NK-92 treated with Interleukin-12 subunit alpha and Interleukin-12 subunit beta, amount 100 ng/mL, for 24 hours (cell line): ENCODE results near the gene COL23A1.

Experiments
- DNase-seq: peaks from one replicate; lab custom pipeline; 2025; lab: John Stamatoyannopoulos, UW

COL23A1 gene

DNA sequence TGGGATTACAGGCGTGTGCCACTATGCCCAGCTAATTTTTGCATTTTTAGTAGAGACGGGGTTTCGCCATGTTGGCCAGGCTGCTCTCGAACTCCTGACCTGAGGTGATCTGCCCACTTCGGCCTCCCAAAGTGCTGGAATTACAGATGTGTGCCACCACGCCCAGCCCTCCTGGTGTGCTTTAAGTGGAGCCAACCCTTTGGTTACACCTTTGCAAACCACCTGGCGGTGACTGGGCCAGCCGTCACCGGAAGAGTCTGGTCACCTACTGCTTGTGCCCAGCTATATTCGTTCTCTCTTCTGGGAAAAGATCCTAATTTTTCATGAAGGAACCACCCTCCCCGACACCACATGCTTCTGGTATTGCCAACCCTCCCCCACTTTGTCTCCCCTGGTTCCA lies 35.9 kb downstream of the COL23A1 start:
- no peak for DNase-seq

DNA sequence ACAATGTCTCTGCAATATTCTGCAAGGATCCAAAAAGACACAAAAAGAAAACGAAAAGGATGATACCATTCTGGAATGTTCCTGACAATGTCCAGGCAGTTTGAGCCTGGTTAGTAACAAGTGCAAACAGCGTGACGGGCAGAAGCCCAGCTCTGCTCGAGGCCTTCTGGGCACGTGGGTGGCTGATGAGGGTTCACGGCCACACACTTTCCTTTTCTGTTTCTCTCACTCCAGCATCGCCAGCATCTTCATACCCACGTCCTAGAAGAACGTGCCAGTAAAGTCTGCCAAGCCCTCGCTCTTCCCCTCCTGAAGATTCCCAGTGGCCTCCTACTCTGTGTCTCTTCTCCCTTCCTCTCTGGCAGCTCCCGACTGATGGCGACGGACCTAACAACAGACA lies 36.7 kb downstream of the COL23A1 start:
- DNase-seq, result no peak

DNA sequence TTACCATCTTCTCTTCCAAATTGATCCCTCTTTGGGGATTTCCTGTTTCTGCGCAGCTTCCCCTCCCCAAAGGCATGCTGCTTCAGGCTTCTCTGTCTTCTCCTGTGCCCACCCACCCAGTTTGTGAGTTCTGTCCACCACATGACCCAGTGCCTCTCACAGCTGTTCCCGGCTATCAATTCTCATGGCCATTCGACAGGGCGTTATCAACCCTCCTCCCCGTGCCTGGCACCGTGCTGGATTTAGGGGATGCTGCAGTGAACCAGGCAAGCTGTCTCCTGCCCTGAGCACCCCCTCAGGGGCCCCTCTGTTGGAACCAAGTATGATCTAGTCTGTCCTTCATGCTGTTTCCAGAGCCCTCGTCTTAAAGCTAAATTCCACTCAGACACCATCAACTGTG lies 38.7 kb downstream of the COL23A1 start:
- no peak for DNase-seq

DNA sequence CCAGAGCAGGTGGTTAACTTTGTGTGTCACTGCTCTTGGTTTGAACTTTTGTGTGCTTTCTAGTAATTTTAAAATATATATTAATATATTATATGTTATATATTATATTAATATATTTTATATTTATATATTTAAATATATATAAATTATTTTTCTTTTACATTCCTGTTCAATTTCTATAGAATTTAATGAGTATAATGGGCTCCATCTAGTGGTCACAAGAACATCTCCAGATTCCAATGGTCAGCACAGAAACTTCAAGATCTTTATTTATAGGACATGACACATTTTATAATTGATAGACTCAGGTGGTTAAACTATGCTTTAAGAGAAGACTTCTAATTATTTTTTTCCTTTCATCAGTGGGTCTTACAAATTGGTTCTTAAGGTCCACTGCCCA lies 39.1 kb downstream of the COL23A1 start:
- DNase-seq, result no peak

DNA sequence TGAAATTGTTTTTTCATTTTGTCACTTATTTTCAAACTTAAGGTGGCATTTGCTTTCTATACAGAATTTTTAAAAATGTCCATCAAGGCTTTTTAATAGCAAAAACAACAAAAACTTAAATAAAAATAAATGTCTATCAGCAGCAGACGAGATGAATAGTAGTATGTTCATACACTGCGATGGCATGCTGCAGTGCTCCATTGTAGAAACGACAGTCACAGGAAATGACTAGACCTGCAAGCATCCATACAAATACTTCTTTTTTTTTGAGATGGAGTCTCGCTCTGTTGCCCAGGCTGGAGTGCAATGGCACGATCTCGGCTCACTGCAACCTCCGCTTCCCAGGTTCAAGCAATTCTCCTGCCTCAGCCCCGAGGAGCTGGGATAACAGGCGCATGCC lies 41.4 kb downstream of the COL23A1 start:
- no peak for DNase-seq

DNA sequence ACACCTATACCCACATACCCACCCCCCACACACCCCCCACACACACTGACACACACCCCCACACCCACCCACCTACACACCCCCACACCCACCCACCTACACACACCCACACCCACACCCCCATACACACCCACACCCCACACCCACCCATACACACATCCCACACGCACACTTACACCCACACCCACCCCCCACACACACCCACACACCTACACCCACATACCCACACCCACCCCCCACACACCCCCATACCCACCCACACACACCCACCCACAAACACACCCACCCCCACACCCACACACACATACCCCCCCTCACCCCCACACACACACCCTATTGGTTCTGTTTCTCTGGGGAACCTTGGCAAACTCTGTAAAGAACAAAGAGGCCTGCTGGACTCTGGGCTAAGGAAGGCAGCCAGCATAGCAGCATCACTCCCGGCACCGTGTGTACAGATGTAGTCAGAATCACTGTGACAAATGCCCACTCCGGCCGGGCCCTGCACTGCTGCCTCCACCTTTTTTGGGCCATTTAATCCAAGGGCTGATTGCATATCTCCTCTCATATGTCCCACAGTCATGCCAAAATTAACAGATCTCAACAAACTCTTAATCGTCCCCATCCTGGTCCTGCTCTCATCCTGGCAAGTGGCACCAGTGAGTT lies 42.3 kb downstream of the COL23A1 start:
- no peak for DNase-seq

DNA sequence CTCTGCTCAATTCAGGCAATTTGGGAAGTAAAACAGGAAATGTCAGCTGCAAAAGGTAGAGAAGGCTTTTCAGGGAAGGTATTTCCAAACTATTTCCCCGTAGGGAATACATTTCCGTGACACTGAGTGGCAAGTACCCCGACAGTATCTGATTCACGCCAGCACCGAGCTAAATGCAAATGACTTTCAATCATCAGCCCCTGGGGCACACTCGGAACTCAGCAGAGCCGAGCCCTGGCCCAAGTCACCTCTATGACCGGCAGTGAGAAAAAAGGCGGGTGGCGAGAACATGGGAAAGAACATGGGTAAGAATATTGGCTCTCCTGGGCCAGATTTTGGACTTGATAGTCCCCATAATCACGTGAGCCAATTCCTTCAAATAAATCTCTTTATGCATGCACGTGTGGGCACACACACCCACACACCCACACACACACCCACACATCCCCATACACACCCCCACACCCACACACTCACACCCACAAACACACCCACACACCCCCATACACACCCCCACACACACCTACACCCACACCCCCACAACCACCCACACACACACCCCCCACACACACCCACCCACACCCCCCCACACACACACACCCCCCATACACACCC lies 43.0 kb downstream of the COL23A1 start:
- DNase-seq, result no peak

DNA sequence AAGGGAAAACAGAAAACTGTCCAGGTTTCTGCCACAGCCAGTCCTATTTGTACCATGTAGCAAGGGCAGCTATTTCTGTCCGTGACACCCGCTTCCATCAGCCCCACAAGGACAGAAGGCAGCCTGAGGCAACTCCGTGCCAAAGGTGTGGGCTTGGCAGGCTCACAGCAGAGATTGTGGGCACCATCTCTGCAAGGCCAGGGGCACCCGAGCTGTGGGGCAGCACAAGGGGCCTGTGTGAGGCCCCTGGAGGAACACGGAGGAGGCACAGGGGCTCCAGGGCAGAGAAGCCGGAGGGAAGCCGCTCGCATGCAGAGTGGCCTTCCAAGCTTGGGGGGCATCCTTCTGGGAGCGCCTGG lies 43.5 kb downstream of the COL23A1 start:
- no peak for DNase-seq

DNA sequence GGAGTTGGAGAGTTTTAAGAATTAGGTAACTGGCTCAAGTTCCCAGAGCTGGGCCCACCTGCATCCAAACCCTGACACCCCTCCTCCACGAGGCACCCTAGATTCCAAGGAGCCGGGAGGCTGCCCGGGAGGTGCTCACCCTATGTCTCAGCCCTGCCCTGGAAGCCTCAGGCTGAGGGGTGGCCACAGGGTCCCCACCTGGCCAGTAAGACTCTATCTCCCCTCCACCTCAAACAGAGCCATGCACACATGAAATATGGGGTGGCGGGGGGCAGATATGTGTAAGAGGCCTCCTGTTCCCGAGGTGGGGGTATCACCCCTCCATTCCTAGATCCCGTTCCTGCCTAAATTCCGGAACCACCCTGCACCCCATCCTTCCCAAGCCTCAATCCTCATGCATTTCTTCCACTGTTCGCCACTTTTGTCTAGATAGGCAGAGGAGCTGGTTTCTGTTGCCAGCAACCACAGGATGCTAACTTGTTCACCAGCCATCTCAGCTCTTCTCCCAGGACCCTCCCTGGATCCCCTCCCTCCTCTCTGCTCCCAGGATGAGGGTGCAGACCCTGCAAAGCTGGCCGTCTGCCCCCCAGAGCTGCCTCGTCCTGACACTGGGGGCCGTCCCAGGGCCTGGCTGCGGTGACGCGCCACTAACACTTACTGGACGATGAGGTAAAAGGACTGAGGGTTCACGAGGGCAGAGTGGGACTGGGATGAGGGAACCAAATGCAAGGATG lies 44.1 kb downstream of the COL23A1 start:
- DNase-seq, result no peak

DNA sequence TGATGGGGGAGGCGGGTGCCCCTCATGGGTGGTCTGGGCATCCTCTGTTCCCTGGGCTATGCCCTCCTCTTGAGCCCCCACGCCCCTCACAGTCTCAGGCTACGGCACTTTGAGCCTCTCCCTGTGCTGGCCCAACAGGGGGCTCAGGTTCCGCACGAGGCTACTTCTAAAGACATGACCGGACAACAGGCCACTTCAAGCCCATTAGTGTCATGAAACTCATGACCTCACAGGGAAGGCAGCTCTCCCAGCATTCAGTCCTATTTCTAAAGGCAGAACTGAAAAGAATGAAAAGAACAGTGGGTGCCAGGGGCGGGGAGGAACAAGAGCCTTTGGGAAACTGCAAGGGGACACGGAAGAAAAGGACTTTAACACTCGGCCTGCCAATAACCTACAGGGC lies 45.0 kb downstream of the COL23A1 start:
- DNase-seq, result no peak

DNA sequence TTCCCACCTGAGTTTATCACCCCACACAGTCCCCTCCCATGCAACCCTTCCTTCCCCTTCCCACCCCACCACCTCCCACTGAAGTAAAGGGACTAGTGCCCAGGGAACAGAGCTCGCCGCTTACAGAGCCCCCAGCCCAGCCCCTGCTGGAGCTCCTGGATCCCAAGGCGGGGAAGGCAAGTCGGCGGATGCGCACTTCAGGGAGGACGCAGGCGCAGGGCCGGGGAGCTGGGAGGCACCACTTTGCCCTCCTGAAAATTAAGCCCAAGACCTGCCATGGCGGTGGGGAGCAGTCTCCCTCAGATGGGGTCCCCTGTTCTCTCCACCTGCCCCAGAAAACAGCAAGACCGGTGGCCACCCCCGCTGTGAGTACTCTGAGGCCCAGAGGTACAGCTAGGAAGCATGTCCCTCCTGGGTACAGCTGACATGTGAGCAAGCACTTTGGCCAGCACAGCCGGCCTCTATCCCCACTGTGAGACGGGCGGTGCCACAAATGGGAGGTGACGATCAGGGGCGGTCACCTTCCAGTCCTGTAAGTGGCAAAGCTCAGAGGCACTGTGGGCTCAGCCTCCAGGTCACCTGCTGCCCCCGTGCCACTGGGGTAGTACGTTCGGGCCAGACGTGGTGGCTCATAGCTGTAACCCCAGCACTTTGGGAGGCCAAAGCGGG lies 45.9 kb downstream of the COL23A1 start:
- DNase-seq, result no peak

DNA sequence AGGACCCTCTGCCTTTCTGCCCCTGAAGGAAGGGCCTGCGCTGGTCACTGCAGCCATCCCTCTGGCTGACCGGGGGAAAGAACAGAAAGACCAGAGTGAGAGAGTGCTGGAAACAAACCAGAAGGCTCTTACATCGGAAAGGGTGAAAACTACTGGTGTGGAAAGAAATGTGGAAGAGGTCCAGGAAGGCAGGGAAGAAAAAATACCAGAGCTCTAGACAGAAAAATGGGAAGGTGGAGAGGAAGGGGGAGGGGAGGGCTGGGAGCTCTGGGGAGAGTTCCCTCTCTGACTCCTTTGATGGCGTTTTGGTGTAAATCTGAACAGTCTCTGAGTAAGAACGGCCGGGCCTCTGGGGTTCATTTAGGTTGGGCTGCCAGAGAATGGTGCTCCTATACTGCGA lies 47.7 kb downstream of the COL23A1 start:
- no peak for DNase-seq

DNA sequence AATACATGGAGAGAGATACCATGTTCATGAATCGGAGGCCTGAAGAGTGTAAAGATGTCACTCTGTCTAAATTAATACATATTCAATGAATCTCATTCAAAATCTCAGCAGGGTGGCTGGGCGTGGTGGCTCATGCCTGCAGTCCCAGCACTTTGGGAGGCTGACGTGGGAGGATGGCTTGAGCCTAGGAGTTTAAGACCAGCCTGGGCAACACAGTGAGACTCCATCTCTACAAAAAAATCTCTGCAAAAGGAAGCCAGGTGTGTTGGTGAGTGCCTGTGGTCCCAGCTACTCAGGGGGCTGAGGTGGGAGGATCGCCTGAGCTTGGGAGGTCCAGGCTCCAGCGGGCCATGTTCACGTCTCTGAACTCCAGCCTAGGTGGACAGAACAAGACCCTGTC lies 49.7 kb downstream of the COL23A1 start:
- no peak for DNase-seq

DNA sequence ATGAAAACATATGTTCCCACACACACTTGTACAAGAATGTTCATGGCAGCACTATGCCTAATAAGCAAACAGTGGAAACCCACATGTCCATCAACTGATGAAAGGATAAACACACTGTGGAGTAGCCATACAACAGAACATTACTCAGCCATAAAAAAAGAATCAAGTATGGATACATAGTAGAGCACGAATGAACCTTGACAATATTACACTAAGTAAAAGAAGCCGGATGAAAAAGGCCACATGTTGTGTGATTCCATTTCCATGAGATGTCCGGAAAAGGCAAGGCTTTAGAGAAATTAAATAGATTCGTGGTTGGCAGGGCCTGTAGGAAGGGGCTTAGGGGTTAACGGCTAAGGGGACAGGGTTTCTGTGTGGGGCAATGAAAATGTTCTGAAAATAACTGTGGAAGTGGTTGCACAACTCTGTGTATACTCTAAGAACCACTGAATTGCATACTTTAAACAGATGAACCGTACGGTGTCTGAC lies 51.4 kb downstream of the COL23A1 start:
- DNase-seq, result no peak

DNA sequence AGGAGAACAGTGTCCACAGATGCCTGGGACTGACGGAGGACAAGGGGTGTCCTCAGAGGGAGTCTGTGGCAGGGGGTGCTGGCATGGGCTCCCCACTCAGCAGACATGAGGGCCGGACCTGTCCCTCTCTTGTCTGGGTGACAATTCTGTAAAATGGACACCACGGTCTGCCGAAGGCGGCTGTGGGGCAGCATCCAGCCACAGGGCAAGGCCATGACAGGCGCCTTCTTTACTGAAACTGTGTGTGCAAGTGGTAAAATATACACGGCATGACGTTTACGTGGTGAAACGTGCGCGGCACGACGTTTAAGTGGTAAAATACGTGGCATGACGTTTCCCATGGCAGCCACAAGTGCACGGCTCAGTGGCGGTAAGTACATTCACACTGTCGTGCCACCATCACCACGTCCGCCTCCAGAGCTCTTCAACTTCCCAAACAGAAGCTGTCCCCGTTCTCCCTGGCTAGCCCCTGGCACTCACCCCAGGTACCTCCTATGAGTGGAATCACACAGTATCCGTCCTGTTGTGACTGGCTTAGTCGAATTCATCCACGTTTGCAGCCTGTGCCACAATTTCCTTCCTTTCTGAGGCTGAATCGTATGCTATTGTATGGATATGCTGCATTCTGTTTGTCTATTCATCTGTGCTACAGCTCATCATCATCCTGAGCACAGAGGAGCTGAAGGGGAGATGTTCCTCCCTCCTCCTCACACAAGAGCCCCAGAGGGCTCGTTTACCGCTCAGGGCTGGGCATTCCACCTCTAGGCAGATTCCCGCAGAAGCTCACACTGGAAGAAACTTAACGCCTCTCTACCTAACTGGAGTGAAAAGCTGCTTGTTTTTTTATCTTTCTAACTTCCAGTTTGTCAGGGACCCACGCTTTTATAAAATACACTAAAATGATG lies 52.5 kb downstream of the COL23A1 start:
- no peak for DNase-seq

DNA sequence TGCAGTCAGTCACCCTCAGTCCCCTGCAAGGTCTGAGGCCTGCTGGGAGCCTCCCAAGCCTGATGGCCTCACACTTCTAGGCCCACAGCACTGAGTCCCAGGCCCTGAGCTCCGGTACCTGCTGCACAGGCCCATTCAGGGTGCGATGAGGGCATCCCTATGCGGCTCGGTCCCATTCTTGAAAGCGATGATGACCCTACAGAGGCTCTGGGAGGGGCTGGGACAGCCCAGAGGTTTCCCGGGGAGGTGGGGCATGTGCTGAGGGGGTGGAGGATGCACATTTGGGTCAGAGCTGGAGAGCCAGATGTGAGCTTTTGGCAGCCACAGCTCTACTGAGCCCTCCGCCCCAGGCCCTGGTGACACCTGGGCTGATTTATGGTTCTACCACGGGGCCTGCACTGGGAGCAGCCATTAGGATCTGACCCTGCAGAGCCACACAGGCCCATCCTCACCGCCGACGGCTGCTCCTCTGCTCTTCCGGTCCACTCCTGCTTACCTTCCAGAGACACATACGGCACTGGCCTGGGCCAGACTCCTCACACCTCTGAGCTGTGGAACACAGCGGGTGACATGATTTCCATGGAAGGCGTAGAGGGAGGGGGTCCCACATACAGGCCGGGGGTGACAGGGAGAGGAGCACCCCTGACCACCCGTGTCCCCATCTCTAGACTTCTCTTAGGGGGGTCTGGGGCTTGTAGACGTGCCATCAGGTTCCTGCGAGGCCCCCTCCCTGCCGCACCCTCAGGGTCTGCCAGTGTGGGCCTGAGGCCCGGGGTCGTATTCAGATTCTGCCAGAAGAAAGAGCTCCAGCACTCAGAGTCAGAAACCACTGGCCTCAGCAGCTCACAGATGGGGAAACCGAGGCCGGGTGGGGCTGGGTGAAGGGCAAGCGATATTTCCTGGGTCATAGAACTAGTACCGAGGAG lies 53.4 kb downstream of the COL23A1 start:
- DNase-seq, result no peak

DNA sequence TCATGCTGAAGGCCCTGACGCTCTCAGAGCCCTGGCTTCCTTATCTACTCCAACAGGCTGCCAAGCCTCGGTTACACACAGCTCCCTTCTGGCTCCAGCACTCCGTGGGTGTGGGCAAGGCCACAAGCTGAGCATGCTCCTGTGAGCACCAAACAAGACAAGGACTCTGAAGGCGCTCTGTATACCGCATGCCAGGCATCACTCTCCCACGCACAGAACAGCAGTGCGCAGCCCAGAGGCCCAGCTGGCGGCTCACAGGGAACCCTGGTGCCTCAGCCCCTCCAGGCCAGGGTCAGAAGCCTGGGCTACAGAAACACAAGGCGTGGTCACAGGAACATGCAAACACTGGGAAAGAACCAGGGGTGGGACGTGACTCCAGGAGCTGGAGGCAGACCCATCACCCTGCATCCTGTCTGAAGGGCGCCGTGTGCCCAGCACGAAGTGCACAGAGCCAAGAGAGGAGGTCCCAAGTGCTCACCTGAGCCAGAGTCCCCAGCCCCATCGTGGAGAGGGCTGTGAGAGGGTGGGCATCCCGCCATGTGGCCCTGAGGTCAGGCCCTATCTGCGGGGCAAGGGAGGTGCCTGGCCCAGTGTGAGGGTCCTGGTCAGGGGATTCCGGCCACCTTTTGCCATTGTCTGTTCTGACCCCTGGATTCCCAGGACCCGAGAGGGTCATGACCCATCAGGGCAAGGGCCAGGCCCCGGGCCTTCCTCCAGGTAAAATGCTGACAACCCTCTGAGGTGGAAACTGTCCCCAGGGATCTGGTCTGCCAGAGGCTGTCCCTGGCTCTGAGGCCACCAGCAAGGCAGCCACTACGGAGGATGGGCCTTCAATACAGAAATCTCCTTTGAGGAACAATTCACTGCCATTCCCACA lies 54.7 kb downstream of the COL23A1 start:
- DNase-seq, result no peak

DNA sequence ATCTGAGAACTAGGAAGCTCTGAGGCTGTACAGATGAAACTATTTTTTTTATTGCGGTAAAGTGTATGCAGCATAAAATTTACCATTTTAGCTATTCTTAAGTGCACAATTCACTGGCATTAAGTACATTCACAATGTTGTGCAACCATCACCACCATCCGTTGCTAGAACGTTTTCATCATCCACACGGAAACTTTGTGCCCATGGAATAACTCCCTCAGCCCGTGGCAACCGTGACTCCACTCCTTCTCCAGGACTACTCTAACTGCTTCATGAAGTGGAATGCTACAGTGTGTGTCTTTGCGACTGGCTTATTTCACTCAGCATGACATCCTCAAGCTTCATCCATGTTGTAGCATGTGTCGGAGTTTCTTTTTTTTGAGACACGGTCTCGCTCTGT lies 57.1 kb downstream of the COL23A1 start:
- DNase-seq, result no peak

DNA sequence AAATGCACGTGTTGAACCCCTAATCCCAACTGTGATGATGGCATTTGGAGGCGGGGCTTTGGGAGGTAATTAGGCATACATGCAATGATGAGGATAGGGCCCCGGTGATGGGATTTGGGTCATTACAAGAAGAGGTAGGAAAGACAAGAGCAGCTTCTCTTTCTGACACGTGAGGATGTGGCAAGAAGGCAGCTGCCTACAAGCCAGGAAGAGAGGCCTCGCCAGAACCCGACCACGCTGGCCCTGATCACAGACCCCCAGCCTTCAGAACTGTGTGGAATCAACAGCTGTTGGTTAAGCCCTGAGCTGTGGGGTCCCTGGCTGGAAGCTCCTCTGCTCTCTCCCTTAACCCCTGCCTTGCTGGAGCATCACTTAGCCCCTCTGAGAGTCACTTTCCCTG lies 57.5 kb downstream of the COL23A1 start:
- no peak for DNase-seq

DNA sequence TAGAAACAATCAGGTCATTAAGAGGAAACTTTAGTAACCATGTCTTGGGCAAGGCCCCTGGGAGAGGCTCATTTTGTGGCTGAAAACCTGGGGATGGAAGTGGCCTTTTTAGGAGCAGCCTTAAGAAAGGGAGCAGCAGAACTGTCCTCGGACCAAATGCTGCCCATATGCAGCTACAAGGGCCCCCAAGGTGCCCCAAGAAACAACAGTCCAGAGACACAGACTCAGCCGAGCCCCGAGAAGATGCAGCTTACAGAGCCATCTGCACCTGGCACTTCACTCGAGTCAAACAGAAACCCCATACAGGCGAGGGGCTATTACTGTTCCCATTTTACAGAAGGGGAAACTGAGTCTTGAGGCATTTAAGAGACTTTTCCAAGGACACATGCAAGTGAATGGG lies 58.0 kb downstream of the COL23A1 start:
- no peak for DNase-seq
